IPS-NIHi7 (cell line): ENCODE measurements around the gene BCAN.
A peak's percentile ranks its signal among the peaks of the same experiment; 100 is the strongest.
"Not testable (repeated sequence)": the region's sequence is repeated elsewhere in the genome, so short reads cannot be mapped to it uniquely, and the experiment has no call there.

Source experiments
- DNase-seq: peaks from one replicate; pipeline ENCODE4 v3.0.0; 2012; ENCODE audit warnings: mixed read lengths; ENCODE audit errors: extremely low spot score

BCAN gene

DNA sequence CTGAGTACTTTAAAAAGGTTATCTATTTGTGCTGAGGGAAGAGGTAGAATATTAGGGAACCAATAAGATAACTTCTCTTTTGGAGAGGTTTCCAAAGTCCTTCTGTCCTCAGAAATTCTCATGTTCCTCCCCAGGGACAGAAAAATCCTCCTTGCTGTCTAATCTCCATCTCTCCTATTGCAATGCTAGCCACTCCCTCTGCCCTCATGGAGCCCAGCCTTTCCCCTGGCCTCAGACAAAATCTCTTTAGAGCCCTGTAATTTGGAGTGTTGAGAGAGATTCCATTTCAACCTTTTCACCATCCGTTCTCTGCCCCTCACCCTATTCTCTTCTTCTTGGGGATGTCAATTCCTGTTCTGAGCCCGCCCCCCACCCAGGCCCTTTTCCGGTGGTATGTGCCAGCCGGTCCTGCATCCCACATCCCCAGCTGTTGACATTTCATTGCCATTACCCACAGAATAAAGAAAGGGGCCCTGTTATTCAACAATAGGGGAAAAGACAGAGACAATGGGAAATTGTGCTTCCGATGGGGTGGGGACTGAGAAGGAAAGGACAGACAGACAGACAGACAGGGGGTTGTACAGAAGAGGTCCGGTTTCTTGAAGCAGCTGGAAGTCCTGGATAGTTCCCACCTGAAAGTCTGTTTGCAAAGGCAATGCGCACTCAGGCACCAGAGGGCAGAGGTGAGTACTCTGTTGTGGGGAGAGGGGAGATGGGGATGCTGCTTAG is 22.9 kb upstream of the BCAN start, which contains the start of gene HAPLN2:
Gene HAPLN2, plus strand, starts transcription at position 563 of the 729 bp plus-strand sequence. CDS start 4,076 bp downstream, outside the sequence.
- peak; percentile 71 for DNase-seq

DNA sequence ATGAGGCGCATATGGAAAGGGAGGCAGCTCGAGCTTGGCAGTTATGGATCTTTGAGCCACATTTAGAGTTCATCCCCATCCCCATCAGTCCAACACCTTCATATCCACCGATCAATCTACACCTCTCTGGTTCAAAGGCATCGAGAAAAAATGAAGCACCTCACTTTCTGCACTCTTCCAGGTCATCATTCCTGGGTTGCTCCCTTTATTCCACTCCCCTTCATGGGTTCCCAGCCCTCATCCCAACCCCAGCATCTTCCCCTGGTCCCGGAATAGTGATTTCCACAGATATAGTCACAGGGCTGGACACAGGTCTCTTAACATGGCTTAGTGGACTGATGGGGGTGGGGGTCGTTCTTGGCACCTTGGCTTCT is 22.3 kb upstream of the BCAN start:
- no peak for DNase-seq

- no peak for DNase-seq
Measured at GRCh38 chr1:156622581-156623297, 19.2 kb upstream of the BCAN start.

DNA sequence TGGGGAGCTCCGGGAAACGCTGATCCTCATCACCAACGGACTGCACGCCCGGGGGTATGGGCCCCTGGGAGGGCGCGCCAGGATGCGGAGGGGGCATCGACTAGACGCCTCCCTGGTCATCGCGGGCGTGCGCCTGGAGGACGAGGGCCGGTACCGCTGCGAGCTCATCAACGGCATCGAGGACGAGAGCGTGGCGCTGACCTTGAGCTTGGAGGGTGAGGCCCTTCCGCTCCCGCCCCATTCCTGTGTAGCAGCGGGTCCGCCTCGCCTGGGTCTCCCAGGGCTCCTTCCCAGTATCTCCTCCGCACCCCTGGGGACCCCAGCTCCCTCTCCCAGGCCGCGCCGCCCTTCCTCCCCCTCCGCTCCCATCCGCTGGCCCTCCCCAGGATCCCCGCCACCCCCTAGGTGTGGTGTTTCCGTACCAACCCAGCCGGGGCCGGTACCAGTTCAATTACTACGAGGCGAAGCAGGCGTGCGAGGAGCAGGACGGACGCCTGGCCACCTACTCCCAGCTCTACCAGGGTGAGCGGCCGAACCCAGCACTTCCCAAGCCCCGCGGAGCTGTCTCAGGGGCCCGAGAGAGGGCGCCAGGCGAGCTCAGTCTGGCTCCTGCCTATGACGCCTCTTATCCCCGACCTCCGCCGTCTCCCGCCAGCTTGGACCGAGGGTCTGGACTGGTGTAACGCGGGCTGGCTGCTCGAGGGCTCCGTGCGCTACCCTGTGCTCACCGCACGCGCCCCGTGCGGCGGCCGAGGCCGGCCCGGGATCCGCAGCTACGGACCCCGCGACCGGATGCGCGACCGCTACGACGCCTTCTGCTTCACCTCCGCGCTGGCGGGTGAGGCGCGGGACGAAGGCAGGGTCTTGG is 17.7 kb upstream of the BCAN start:
- DNase-seq, result peak; percentile 78

- no peak for DNase-seq
Measured at GRCh38 chr1:156624814-156625435, 17.0 kb upstream of the BCAN start.

- peak; percentile 60 for DNase-seq
Measured at GRCh38 chr1:156625436-156626078, 16.4 kb upstream of the BCAN start.

DNA sequence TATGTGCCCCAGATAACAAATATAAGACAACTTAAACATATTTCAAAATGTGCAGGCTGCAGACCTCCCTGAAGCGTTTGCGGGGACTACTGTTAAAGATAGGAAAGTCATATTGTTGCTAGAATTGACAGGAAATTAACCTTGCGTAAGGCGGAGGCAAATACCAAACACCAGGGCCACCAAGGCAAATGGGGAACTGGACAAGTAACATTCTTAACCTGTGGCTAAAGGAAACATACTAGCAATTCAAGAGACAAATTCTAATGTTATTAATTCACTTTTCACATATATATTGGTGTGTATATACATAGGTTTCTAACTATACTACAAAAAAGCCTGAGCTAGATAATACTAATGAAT is 15.9 kb upstream of the BCAN start:
- no peak for DNase-seq

DNA sequence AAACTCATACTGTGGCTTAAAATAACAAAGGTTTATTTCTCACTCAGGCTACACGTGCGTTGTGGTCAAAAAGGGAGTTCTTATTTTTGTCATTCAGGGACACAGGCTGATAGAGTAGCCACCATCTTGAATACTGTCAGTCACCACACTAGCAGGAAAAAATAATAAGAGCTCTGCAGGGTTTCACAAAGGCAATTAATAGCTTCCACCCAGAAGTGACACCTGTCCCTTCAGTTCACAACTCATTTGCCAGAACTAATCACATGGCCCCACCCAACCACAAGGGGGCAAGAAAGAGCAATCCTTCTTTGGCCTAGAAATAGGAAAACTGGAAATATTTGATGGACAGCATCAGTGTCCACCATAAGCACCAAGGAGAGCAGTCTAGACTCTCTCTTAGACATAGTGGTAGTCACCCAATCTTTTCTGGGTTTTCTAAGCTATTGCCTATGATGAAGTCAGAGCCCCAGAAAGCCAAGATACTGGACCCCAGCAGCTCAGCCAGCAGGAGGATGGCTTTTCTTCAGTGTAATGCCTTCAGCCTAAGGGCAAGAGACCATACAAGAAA is 14.5 kb upstream of the BCAN start:
- DNase-seq, result no peak

- no peak for DNase-seq
Measured at GRCh38 chr1:156629823-156630449, 12.0 kb upstream of the BCAN start.

GRCh38 chr1:156631152-156631551 is 10.8 kb upstream of the BCAN start:
- not testable (repeated sequence) for DNase-seq

- no peak for DNase-seq
Measured at GRCh38 chr1:156632355-156632754, 9.6 kb upstream of the BCAN start.

GRCh38 chr1:156638189-156638985 is 3.5 kb upstream of the BCAN start:
- peak; percentile 6 for DNase-seq

DNA sequence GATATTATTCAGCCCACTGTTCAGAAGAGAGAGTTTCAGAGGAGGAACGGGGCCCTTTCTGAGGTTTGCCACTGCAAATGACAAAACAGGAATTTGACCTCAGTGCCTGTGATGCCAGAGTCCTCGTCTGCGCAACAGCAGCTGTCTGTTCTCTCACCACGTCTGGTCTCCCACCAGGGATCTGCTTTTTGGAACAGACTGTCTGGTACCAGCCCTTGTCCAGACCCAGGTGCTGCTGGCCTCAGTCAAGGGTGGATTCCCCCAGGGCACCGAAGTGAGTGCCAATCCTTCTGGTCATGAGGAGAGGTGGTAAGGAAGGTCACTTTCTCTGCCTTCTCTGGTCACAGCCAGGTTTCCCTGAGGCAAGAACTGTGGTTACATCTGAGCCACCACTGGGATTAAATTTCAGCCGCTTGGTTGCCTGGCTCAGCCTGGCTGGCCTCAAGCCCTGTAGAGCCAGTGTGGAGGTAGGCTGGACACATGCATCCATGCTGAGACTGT is 2.3 kb upstream of the BCAN start:
- peak; percentile 12 for DNase-seq

- DNase-seq, result no peak
Measured at GRCh38 chr1:156640842-156641706, 843 bp upstream of the BCAN start.

DNA sequence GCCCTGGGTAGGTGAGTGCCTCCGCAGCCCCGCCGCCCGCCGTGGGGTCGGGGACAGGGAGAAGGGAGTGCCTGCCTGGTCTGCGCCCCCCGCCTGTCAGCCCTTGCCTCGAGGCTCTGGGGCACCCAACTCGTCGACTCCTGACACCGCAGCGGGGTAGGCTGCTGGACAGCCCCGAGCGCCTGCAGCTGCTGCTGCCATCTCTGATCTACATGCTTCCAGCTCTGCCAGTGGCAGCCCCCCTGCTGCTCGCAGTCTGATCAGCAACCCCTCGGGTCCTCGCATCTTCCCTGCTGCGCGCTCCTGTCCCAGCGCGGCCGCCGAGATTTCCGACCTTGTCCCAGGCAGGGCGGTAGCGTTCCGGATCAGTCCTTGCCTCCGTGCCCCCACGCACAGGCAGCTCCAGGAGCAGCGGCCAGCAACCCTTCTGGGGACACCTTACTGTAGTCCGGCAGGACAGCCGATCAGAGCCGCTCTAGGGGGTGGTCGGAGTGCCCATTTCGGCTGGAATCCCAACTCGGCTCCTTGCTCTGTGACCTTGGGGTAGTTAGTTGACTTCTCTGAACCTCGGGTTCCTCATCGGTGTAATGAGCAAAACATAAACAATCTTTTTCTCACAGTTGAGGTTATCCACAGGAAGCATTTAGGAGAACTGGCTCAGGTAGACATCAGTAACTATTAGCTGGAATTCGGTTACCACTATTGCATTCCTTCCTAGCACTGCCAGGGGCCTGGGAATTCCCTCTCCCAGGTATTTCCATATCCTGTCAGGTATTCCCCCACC is 540 bp downstream of the BCAN start:
- no peak for DNase-seq

DNA sequence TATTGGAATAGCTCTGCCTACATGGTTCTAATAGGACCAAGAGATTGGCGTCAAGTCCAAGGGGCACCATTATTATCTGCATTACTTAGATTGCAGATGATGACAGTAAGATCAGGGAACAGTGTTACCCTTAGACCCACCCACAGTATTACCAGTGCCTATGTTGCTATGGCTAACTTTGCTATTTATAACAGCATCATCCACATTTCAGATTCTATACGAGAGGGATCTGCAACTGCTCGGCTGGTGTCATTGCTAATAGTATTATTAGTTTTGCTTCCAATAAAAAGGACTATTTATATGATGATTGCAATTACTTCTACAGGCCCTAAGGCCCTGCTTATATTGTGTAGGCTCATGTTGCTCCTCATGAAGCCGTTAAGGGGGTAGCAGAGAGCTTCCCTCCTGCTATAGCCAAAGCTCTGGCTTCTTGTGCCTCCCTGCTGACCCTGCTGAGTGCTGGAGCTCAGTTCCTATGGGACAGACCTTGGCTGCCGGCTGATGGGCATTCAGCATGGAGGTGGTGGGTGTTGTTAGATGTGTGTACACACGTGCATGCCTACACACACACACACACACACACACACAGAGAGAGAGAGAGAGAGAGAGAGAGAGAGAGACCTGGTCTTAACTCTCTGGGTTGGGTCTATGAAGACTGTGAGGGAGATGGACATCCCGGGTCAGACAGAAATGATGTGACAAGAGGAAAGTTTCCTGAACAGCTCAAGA is 1.3 kb downstream of the BCAN start:
- DNase-seq, result no peak

- no peak for DNase-seq
Measured at GRCh38 chr1:156643778-156644092, 1.8 kb downstream of the BCAN start.
